M059J (cell line): ENCODE data around the gene DNAL1. TPM values are rescaled to one million over a fixed set of nuclear protein-coding genes. Genes with fewer than 3 reads are reported as not detected.
"Not testable (repeated sequence)": the region's sequence is repeated elsewhere in the genome, so short reads cannot be mapped to it uniquely, and the experiment has no call there.

Experiments
- DNase-seq: peaks from one replicate; pipeline ENCODE4 v3.0.0-alpha.2; 2012; ENCODE audit warnings: low read depth
- total RNA-seq: library from RNA; depleted of rRNA; stranded (reverse); fragments of >200 nt; shearing (Covaris generic); gene quantifications from 2 replicates; pipeline ENCODE4 v1.2.3, GENCODE V29; 2014

Gene DNAL1
- total RNA-seq, 1 experiment from 2014 or later = 20.6 TPM

DNA sequence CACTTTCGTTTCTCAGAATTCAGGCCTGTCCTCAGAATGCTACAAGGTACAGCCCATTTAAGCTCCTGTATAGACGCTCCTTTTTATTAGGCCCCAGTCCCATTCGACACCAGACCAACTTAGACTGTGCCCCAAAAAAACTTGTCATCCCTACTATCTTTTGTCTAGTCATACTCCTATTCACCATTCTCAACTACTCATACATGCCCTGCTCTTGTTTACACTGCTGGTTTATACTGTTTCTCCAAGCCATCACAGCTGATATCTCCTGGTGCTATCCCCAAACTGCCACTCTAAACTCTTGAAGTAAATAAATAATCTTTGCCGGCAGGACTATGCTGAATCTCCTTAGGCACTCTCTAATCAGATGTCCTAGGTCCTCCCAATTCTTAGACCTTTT lies 63.3 kb downstream of the DNAL1 start:
- not testable (repeated sequence) for DNase-seq

- DNase-seq = no peak
Observed at GRCh38 chr14:73709904-73710469, 65.2 kb downstream of the DNAL1 start.

GRCh38 chr14:73710737-73711136 lies 66.0 kb downstream of the DNAL1 start:
- DNase-seq = no peak

DNA sequence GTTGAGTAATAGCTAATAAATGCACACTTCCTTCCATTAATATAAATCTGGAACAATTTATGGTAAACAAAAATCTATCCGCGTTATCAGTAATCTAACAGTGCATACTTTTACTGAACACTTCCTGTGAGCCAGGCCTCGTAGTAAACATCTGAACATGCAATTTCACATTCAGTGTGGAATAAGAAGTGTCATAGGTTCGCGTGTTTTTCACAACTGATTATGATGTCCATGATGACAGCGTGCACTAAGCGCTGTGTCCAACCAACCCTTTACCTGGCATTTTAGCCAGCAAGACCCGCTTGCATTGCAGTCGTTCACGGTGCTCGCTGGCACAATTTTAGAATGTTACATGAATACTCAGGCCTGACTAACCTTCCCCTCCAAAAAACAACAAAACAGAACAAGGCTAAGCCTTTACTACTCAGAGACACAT lies 67.3 kb downstream of the DNAL1 start:
- no peak for DNase-seq

DNA sequence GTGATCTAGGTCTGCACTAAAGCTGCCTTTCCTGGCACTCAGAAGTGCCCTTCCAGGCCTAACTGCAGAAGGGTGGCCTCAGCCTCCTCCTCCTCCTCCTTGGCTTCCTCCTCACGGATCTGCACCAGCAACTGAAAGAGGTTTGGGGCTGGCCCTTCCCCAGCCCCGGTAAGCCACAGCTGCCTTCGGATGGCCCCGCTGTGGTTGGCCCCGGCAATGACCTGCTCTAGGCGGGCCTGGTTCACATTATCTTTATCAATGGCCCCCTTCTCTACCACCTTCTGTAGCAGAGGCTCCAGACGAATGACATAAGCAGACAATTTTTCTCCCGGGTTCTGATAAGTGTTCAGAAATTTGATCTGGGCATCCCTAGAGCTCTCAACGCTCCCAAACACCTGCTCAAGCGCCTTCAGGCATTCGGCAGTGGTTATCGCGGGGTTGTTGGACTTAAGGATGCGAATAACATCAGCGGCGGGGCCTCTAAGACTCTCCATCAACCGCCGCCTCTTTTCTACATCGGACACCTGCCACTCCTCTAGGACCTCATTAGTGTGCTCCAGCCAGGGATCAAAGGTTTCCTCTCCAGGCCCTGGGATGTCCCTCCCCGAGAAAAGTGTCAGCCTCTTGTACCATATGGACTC lies 67.9 kb downstream of the DNAL1 start:
- DNase-seq = peak; percentile 48

DNA sequence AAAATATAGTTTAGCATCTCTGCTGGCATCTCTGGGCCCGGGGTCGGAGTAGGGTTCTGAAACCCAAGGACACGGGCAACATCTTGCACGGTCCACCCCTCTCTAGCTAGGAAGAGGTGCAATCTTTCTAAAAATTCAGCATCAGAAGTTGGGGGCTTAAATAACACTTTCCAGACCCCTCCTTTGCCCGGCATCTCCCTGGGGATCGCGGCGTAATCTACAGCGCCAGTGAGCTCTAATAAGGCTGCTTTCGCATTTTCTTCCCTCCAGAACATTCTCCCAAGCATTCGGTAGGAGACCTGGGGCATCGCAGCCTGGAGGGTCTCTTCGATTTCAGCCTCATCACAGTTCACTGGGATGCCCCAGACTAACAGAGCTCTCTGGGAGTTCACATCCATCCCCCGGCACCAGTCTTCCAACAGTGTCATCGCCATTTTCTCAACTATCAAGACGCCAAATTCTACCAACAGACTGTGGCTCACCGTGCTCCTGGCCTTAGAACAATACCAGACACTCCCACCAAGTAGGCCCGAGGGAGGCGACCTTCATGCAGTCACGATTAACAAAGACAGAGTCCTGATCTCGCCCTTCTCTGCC lies 68.5 kb downstream of the DNAL1 start:
- peak; percentile 56 for DNase-seq

- peak; percentile 81 for DNase-seq
Observed at GRCh38 chr14:73713803-73714655, 69.2 kb downstream of the DNAL1 start, which contains the start of gene PNMA1. Gene PNMA1 (minus strand): TSS chr14:73714384. CDS start chr14:73713639, 745 bp downstream.

DNA sequence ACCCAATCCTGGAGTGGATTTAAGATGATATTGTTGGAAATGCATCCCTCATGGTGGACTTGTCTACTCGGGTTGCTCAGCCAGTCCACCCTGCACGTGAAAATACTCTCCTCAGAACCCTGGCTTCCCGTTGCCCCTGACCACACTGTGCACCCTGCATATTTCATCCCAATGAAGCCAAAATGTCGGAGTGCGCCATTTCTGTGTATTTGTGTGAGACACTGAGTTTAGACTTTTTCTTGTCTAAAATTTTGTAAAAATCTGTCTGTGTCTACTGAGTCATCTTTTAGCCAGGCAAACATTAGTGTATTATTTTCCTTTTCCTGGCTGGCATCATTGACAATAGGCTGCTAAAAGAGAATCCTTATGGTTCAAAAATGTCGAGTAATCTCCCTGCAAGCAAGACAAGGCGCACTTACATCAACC lies 69.9 kb downstream of the DNAL1 start:
- DNase-seq = peak; percentile 48

- no peak for DNase-seq
Observed at GRCh38 chr14:73715707-73716106, 70.9 kb downstream of the DNAL1 start.

GRCh38 chr14:73717266-73717665 lies 72.5 kb downstream of the DNAL1 start:
- peak; percentile 34 for DNase-seq

- no peak for DNase-seq
Observed at GRCh38 chr14:73717711-73718417, 73.1 kb downstream of the DNAL1 start.

- DNase-seq = no peak
Observed at GRCh38 chr14:73718418-73719251, 73.8 kb downstream of the DNAL1 start.

GRCh38 chr14:73719361-73719760 lies 74.6 kb downstream of the DNAL1 start:
- no peak for DNase-seq

GRCh38 chr14:73719791-73720190 lies 75.0 kb downstream of the DNAL1 start:
- no peak for DNase-seq

DNA sequence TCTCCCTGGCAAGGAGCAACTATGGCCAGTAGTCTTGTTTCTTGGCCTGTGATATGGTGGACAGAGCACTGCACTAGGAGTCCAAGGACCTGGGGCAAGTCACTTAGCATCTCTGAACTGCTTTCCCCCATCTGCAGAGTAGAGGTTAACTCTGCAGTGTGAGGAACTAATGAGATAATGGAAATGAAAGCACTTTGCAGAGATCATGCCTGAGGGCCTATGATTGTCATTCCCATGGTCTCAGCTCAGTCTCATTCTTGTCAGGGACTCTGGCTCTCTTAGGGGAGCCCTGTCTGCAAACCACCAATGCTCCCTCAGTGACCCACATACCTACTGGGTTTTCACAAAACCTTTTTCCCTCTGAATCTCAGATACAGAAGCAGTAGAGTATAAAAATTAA lies 75.8 kb downstream of the DNAL1 start:
- no peak for DNase-seq

DNA sequence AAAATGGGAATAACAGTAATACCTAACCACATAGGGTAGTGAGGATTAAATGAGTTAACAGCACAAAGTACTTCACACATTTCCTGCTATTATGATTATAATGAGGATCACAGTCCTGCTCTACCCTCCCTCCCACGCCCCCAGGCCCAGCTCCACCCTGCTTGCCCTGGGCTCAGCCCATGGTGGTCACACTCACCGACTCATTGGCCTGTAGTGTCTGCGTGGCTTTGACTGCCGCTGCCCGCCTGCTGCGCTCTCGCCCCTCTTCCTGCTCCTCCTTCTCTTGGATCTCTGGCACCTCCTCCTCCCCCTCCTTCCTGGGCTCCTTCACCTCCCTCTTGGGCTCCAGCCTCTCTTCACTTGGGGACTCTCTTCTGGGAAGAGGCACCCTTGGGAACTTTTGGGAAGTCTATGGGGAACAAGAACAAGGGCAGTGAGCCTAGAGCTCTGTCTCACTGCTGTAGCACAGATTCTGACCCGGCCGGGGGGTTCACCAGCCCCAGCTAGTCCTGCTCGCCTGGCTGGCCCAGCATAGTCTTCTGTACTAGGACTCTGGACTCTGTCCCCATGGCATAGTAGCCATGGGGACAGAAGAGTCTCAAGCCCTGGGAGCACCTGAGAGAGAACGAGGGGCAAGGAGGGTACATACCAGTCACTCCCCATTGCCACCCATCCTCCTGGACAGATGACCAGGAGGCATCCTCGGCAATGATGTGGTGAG lies 76.5 kb downstream of the DNAL1 start:
- no peak for DNase-seq

GRCh38 chr14:73722581-73722980 lies 77.8 kb downstream of the DNAL1 start:
- no peak for DNase-seq

DNA sequence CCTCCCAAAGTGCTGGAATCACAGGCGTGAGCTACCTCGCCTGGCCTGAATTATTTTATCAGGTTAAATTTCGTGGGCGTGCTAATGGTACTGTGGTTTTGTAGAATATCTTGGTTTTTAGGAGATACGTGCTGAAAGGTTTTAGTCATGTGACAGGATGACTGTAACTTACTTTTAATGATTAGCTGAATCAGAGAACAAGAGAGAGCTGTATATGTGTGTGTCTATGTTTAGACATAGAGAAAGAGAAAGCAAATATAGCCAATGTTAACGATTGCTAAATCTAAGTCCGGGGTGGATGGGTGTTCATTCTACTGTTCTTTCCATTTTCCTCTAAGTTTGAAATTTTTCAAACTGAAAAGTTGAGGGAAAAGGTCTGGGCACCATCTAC lies 78.6 kb downstream of the DNAL1 start:
- DNase-seq = no peak

GRCh38 chr14:73723797-73724661 lies 79.2 kb downstream of the DNAL1 start:
- peak; percentile 96 for DNase-seq
